SK-N-SH (cell line): ENCODE measurements around the gene RYR3. TPM values are rescaled to one million over a fixed set of nuclear protein-coding genes. Genes with fewer than 3 reads are reported as not detected.

Experiments
- CTCF ChIA-PET: fragments of 300-600, 350-600 bp; formaldehyde crosslinking; extraction: SDS; loops from one replicate; lab custom pipeline; 2021; lab: Yijun Ruan, JAX
- POLR2A ChIA-PET: fragments of 350-600 bp; sonication (Branson Sonifier 250); formaldehyde crosslinking; extraction: SDS; loops from one replicate; lab custom pipeline; 2020; ENCODE audit warnings: antibody characterized with exemption, inconsistent platforms; lab: Yijun Ruan, JAX
- DNase-seq: peaks from one replicate; pipeline ENCODE4 v3.0.0; 2012
- H2AFZ ChIP-seq: fragments of 200-600 bp; sonication (generic); 2 replicates; pipeline ENCODE4 v1.8.1; 2016; ENCODE audit warnings: antibody characterized with exemption, mild to moderate bottlenecking, low read depth
- H3F3A ChIP-seq: fragments of 200-600 bp; sonication (generic); replicated peaks from 2 replicates; pipeline ENCODE3; 2016; ENCODE audit warnings: antibody characterized with exemption, mild to moderate bottlenecking; ENCODE audit not compliant: insufficient read depth
- H3K27ac ChIP-seq, 2 experiments: fragments of 200-500 bp in 1 of 2; fragments of 200-600 bp in 1 of 2; sonication (Bioruptor generic) in 1 of 2; sonication (generic), shearing (Covaris generic) in 1 of 2; 2 replicates each; pipeline versions ENCODE4 v1.5.1 to v1.6.1; 2014 to 2016; ENCODE audit warnings: low read depth in 2 of 2, inconsistent platforms in 1 of 2, low read length in 1 of 2, mild to moderate bottlenecking in 1 of 2, mixed read lengths in 1 of 2
- H3K27me3 ChIP-seq: fragments of 200-600 bp; sonication (generic), shearing (Covaris generic); 2 replicates; pipeline ENCODE4 v1.6.1; 2016; ENCODE audit warnings: mixed run types; ENCODE audit not compliant: insufficient read depth
- H3K36me3 ChIP-seq, 2 experiments: fragments of 200-500 bp in 1 of 2; fragments of 200-600 bp in 1 of 2; sonication (Bioruptor generic) in 1 of 2; sonication (generic) in 1 of 2; replicated peaks in 1 of 2; 2 replicates each; pipeline versions ENCODE3 to v1.5.1; 2014 to 2016; ENCODE audit warnings: low read length in 1 of 2, mild to moderate bottlenecking in 1 of 2; ENCODE audit not compliant: insufficient read depth in 2 of 2, control insufficient read depth in 1 of 2
- H3K4me1 ChIP-seq, 2 experiments: fragments of 200-500 bp in 1 of 2; fragments of 200-600 bp in 1 of 2; sonication (Bioruptor generic) in 1 of 2; sonication (generic), shearing (Covaris generic) in 1 of 2; 2 replicates each; pipeline versions ENCODE4 v1.5.1 to v1.6.1; 2014 to 2016; ENCODE audit warnings: low read depth in 1 of 2, low read length in 1 of 2, mixed run types in 1 of 2; ENCODE audit not compliant: insufficient read depth in 2 of 2, control insufficient read depth in 1 of 2
- H3K4me2 ChIP-seq: fragments of 200-600 bp; sonication (generic), shearing (Covaris generic); 2 replicates; pipeline ENCODE4 v1.6.1; 2017; ENCODE audit warnings: mixed run types
- H3K4me3 ChIP-seq, 2 experiments: fragments of 200-500 bp in 1 of 2; fragments of 200-600 bp in 1 of 2; sonication (Bioruptor generic) in 1 of 2; sonication (generic), shearing (Covaris generic) in 1 of 2; 2 replicates each; pipeline versions ENCODE4 v1.5.1 to v1.8.1; 2014 to 2016; ENCODE audit warnings: low read depth in 2 of 2, inconsistent platforms in 1 of 2, low read length in 1 of 2, mild to moderate bottlenecking in 1 of 2, mixed read lengths in 1 of 2, moderate library complexity in 1 of 2
- H3K79me2 ChIP-seq: fragments of 200-600 bp; sonication (generic); 2 replicates; pipeline ENCODE4 v1.8.1; 2017; ENCODE audit warnings: mild to moderate bottlenecking; ENCODE audit not compliant: insufficient read depth
- H3K9ac ChIP-seq: fragments of 200-600 bp; sonication (generic); 2 replicates; pipeline ENCODE4 v1.6.1; 2017; ENCODE audit warnings: mixed run types
- H3K9me2 ChIP-seq: fragments of 200-600 bp; sonication (generic); 2 replicates; pipeline ENCODE4 v1.6.1; 2017; ENCODE audit warnings: mixed run types
- H3K9me3 ChIP-seq: fragments of 200-600 bp; sonication (generic); 2 replicates; pipeline ENCODE4 v1.6.1; 2017; ENCODE audit warnings: mixed run types, mild to moderate bottlenecking, moderate library complexity
- H4K20me1 ChIP-seq: fragments of 200-600 bp; sonication (generic); 2 replicates; pipeline ENCODE4 v1.6.1; 2017; ENCODE audit warnings: mild to moderate bottlenecking, mixed run types; ENCODE audit not compliant: insufficient read depth
- EP300 ChIP-seq, 2 experiments: IDR thresholded peaks; 2 replicates each; pipeline versions ENCODE4 v1.4.0 to v1.6.1; 2012; ENCODE audit warnings: borderline replicate concordance in 1 of 2, low read depth in 1 of 2, low read length in 1 of 2
- FOXM1 ChIP-seq: IDR thresholded peaks from 2 replicates; pipeline ENCODE4 v1.4.0; 2012; ENCODE audit warnings: low read depth, mild to moderate bottlenecking
- GABPA ChIP-seq: IDR thresholded peaks from 2 replicates; pipeline ENCODE4 v1.4.0; 2012; ENCODE audit warnings: low read depth, mild to moderate bottlenecking
- NFIC ChIP-seq: IDR thresholded peaks from 2 replicates; pipeline ENCODE4 v1.4.0; 2012; ENCODE audit warnings: borderline replicate concordance
- POLR2AphosphoS5 ChIP-seq: IDR thresholded peaks from 2 replicates; pipeline ENCODE4 v1.6.1; 2012; ENCODE audit warnings: low read depth, low read length
- RAD21 ChIP-seq: IDR thresholded peaks from 2 replicates; pipeline ENCODE4 v1.6.1; 2012; ENCODE audit warnings: mild to moderate bottlenecking, low read length
- RCOR1 ChIP-seq: fragments of 150-350 bp; IDR thresholded peaks from 2 replicates; pipeline ENCODE4 v1.6.1; 2017; ENCODE audit warnings: antibody characterized with exemption, low read length
- RFX5 ChIP-seq: IDR thresholded peaks from 2 replicates; pipeline ENCODE4 v1.6.1; 2012; ENCODE audit warnings: mild to moderate bottlenecking, improper control_type of control experiment, low read length
- RXRA ChIP-seq: IDR thresholded peaks from 2 replicates; pipeline ENCODE4 v1.4.0; 2012; ENCODE audit warnings: low read depth, mild to moderate bottlenecking, borderline replicate concordance
- SMC3 ChIP-seq: IDR thresholded peaks from 2 replicates; pipeline ENCODE4 v1.6.1; 2012; ENCODE audit warnings: low read depth, low read length, improper control_type of control experiment
- TAF1 ChIP-seq: IDR thresholded peaks from 2 replicates; pipeline ENCODE4 v1.6.1; 2012; ENCODE audit warnings: low read depth, mild to moderate bottlenecking, low read length, moderate library complexity, borderline replicate concordance
- TEAD4 ChIP-seq: IDR thresholded peaks from 2 replicates; pipeline ENCODE4 v1.4.0; 2012; ENCODE audit warnings: mild to moderate bottlenecking, borderline replicate concordance; ENCODE audit not compliant: insufficient read depth
- WGBS: methylation state at CpG from one replicate; pipeline ENCODE4 v1.1.6; 2017; ENCODE audit warnings: low lambda C conversion rate; 5-methylcytosine and 5-hydroxymethylcytosine counted together
- polyA plus RNA-seq, 3 experiments: library from polyadenylated mRNA; depleted of rRNA; stranded (reverse); fragments of >200 nt; gene quantifications; 2 replicates each; pipeline ENCODE4 v1.2.3, GENCODE V29; 2012
- TF ChIP-seq, protein P1 (sequence below): IDR thresholded peaks from 2 replicates; pipeline ENCODE4 v1.6.1; 2012; ENCODE audit warnings: mild to moderate bottlenecking, low read depth, low read length, moderate library complexity
- TF ChIP-seq, protein P2 (sequence below): IDR thresholded peaks from 2 replicates; pipeline ENCODE4; 2012

RYR3 gene
- polyA plus RNA-seq, 1 of the 3 experiments (the other 2 are of a cell fraction): 0.02 TPM

DNA sequence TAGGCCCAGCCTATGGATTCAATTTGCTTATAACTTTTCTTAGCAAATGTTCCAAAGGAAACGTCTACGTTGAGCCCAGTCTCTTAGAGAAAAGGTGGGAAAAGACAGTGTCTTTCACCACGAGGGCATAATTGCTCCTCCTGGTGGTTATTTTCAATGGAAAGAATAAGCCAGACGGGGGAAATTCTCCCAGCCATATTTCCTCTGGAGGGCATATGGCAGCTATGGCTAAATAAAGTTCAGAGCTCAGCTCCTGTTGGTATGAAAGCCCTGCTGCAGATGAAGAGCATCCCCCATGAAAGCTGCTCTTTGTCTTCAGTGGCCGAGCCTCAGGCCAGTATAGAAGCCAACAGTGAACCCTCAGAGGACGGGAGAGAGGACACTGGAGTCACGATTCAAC is 297.9 kb downstream of the RYR3 start (continued):
- TF ChIP-seq, protein P1, sequence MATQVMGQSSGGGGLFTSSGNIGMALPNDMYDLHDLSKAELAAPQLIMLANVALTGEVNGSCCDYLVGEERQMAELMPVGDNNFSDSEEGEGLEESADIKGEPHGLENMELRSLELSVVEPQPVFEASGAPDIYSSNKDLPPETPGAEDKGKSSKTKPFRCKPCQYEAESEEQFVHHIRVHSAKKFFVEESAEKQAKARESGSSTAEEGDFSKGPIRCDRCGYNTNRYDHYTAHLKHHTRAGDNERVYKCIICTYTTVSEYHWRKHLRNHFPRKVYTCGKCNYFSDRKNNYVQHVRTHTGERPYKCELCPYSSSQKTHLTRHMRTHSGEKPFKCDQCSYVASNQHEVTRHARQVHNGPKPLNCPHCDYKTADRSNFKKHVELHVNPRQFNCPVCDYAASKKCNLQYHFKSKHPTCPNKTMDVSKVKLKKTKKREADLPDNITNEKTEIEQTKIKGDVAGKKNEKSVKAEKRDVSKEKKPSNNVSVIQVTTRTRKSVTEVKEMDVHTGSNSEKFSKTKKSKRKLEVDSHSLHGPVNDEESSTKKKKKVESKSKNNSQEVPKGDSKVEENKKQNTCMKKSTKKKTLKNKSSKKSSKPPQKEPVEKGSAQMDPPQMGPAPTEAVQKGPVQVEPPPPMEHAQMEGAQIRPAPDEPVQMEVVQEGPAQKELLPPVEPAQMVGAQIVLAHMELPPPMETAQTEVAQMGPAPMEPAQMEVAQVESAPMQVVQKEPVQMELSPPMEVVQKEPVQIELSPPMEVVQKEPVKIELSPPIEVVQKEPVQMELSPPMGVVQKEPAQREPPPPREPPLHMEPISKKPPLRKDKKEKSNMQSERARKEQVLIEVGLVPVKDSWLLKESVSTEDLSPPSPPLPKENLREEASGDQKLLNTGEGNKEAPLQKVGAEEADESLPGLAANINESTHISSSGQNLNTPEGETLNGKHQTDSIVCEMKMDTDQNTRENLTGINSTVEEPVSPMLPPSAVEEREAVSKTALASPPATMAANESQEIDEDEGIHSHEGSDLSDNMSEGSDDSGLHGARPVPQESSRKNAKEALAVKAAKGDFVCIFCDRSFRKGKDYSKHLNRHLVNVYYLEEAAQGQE: no peak
- TF ChIP-seq FOXM1 (no peak), RAD21 (peak; percentile 41; the same call in 1 of the 2 replicates), EP300 (IDR thresholded peaks at IDR 0.05; ENCODE audit: borderline replicate concordance in 1 of 2, low read depth in 1 of 2, low read length in 1 of 2) (no peak), TEAD4 (no peak), NFIC (no peak), RFX5 (no peak), SMC3 (peak; percentile 49)
- TF ChIP-seq, all 33 proteins: peak for 3

DNA sequence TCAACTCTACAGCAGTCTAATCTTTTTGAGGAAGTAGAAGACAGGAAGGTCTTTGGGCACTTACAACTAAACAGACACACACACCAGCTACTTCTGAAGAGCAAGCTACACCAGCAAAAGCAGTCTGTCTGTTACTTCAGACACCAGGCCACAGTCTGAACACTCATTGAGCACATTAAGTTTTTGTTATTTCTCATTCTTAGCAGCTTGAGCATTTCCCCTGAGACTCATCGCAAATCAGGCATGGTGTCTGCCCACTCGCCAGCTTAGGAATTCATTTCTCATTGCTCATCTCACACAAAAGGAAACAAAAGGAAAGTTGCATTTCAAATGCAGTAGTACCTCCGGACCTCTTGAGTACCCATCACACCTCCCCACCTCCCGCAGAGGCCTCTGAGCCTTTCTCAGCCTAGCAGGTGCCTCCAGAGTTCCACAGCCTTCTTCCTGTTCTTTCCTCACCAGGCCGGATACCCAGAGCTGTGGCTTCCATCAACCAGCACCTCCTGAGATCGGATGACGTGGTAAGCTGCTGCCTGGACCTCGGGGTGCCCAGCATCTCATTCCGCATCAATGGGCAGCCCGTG is 302.0 kb downstream of the RYR3 start:
- Histone ChIP-seq H3K27me3 (no peaks in the 10 kb centered on the region), H3K4me2 (no peak overlapping the region), H3K27ac (no peak overlapping the region), H3F3A (no peaks in the 10 kb centered on the region), H3K9me3 (no peaks in the 10 kb centered on the region), H3K36me3 (no peaks in the 10 kb centered on the region), H3K4me3 (no peak overlapping the region), H3K9me2 (no peaks in the 10 kb centered on the region), H3K9ac (no peak overlapping the region), H3K79me2 (no peaks in the 10 kb centered on the region), H4K20me1 (no peaks in the 10 kb centered on the region), H2AFZ (0 out of 2 replicates have a peak overlapping the region, but pooled peaks have one; percentile 46), H3K4me1 (no peaks in the 10 kb centered on the region)
- ChIA-PET POLR2A (no interaction called here), CTCF (interaction anchor here (1.3 kb wide), 1 partner anchor 31 kb away, joined by 3 read pairs; no protein-coding TSS in a partner anchor)
- WGBS: 54% methylated on average over 10 of the region's 10 CpGs
- TF ChIP-seq RCOR1: no peak
- TF ChIP-seq POLR2AphosphoS5: no peak
- TF ChIP-seq TAF1: no peak
- TF ChIP-seq RFX5: no peak
- no peak for TF ChIP-seq GABPA
- TF ChIP-seq NFIC: no peak
- TF ChIP-seq, protein P2, sequence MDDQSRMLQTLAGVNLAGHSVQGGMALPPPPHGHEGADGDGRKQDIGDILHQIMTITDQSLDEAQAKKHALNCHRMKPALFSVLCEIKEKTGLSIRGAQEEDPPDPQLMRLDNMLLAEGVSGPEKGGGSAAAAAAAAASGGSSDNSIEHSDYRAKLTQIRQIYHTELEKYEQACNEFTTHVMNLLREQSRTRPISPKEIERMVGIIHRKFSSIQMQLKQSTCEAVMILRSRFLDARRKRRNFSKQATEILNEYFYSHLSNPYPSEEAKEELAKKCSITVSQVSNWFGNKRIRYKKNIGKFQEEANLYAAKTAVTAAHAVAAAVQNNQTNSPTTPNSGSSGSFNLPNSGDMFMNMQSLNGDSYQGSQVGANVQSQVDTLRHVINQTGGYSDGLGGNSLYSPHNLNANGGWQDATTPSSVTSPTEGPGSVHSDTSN: no peak
- no peak for TF ChIP-seq RXRA
- DNase-seq: no peak
